T-helper 9 cell (primary cell): ENCODE data around the gene NSMF.

ENCODE experiments used
- DNase-seq: peaks from one replicate; pipeline ENCODE4 v3.0.0-alpha.2; 2020

NSMF gene

GRCh38 chr9:137445930-137446431, 13.2 kb downstream of the NSMF start:
- no peak for DNase-seq

- DNase-seq = peak; percentile 84
Measured at GRCh38 chr9:137445275-137445807, 13.8 kb downstream of the NSMF start.

GRCh38 chr9:137444106-137444790, 14.9 kb downstream of the NSMF start:
- DNase-seq = no peak

GRCh38 chr9:137441935-137442321, 17.2 kb downstream of the NSMF start:
- no peak for DNase-seq

GRCh38 chr9:137441289-137441934, 17.7 kb downstream of the NSMF start, which contains the start of gene ENTPD8:
Gene ENTPD8, minus strand, starts transcription at chr9:137441357. Its CDS starts 3,072 bp downstream, at chr9:137438285.
- no peak for DNase-seq

- DNase-seq = no peak
Measured at GRCh38 chr9:137439158-137439714, 19.9 kb downstream of the NSMF start.

GRCh38 chr9:137438591-137439157, 20.5 kb downstream of the NSMF start:
- no peak for DNase-seq

GRCh38 chr9:137437691-137438590, 21.2 kb downstream of the NSMF start:
- no peak for DNase-seq

GRCh38 chr9:137436761-137437600, 22.2 kb downstream of the NSMF start:
- no peak for DNase-seq

GRCh38 chr9:137435980-137436760, 23.0 kb downstream of the NSMF start:
- no peak for DNase-seq

- no peak for DNase-seq
Measured at GRCh38 chr9:137435381-137435891, 23.7 kb downstream of the NSMF start.

- no peak for DNase-seq
Measured at GRCh38 chr9:137434498-137435380, 24.4 kb downstream of the NSMF start.

- DNase-seq = no peak
Measured at GRCh38 chr9:137433916-137434431, 25.2 kb downstream of the NSMF start.

- DNase-seq = no peak
Measured at GRCh38 chr9:137433349-137433915, 25.7 kb downstream of the NSMF start.

GRCh38 chr9:137432687-137433348, 26.3 kb downstream of the NSMF start:
- DNase-seq = no peak

GRCh38 chr9:137431416-137431931, 27.7 kb downstream of the NSMF start:
- DNase-seq = no peak

GRCh38 chr9:137430723-137431415, 28.3 kb downstream of the NSMF start:
- no peak for DNase-seq
